ENCODE results near the gene DPPA2. TPM values are rescaled to one million over a fixed set of nuclear protein-coding genes. Genes with fewer than 3 reads are reported as not detected.

DPPA2 gene
- total RNA-seq, 5 donors from 2014 or later (not counting 1 experiment from before 2014, with no cell fraction given): not detected

DNA sequence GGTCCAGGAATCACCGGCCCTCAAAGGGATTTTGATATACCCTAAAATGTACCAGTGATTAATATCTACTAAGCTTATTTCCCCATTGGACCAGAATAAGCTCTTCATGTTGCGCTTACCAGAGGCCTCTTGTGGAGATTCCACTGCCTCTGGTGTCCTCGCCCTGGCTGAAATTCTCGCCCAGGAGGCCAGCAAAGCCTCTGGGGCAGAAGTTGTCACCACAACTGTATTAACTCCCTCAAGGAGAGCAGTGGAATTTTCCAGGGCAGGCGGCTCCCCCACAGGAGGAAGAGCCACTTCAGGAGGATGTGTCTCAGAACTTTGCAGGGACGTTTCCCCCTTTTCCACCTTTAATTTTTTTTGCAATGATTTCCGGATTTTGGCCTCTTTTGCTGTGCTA is 14.1 kb upstream of the DPPA2 start:
- H3K27ac ChIP-seq (ENCODE audit: low read length): no peak overlapping the region
- POLR2A ChIA-PET: no interaction called here
- Mint-ChIP-seq H3K9me3 (no peaks in the 10 kb centered on the region), H3K36me3 (no peaks in the 10 kb centered on the region), H3K27me3 (peaks cover 4 to 10% of the 10 kb centered on the region in 2 donors), H3K4me3 (no peak overlapping the region), H3K4me1 (peaks cover 0 to 5% (median 0%) of the 10 kb centered on the region in 3 donors), H3K27ac (no peak overlapping the region)
- DNase-seq: no peak
- 88% methylated on average over 4 of the region's 7 CpGs for WGBS (ENCODE audit: insufficient coverage)
- peaks cover 0 to 4% of the 10 kb centered on the region in 2 experiments for H3K27me3 ChIP-seq (replicated peaks in 1 of 2; ENCODE audit: control insufficient read depth in 2 of 2, extremely low read depth in 1 of 2, insufficient read depth in 2 of 2, low read length in 1 of 2)
- CTCF ChIA-PET: no interaction called here
- H3K9me3 ChIP-seq: no peaks in the 10 kb centered on the region
- no peaks in the 10 kb centered on the region for H3K4me1 ChIP-seq (ENCODE audit: control insufficient read depth in 1 of 2, extremely low read depth in 1 of 2, insufficient read depth in 2 of 2, low read length in 2 of 2)
- ATAC-seq (replicated peaks in 1 of 4): no peak
- no peaks in the 10 kb centered on the region for H3K36me3 ChIP-seq (ENCODE audit: control insufficient read depth in 2 of 2, extremely low read depth in 1 of 2, insufficient read depth in 1 of 2, low read length in 1 of 2)
- H3K4me3 ChIP-seq (ENCODE audit: control insufficient read depth in 1 of 2, extremely low read depth in 1 of 2, low read length in 1 of 2): no peak overlapping the region

DNA sequence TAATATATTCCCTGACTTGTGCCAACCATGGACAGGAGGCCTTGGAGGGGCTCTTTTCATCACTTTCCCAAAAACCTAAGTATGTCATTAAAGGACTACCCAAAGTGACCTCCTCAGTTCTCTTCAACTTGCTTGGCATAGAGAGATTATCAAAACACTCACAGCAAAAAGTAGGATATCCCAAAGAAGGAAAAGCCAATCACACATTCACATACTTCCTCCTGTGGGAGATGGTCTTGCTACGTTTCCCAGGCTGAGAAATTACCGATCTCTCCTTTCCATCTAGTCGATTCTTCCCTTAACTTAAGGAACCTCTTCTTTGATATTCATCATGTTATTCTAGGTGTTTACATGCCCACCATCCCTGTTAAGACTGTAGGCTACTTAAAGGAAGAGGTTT is 11.9 kb upstream of the DPPA2 start:
- Mint-ChIP-seq H3K9me3 (no peaks in the 10 kb centered on the region), H3K4me1 (no peaks in the 10 kb centered on the region), H3K36me3 (no peaks in the 10 kb centered on the region), H3K27me3 (peaks cover 0 to 1% of the 10 kb centered on the region in 2 donors), H3K27ac (no peak overlapping the region), H3K4me3 (no peak overlapping the region)
- ATAC-seq (replicated peaks in 1 of 4) (no peak), DNase-seq (no peak)
- H3K9me3 ChIP-seq: no peaks in the 10 kb centered on the region
- ChIA-PET CTCF (no interaction called here), POLR2A (no interaction called here)
- no peaks in the 10 kb centered on the region for H3K36me3 ChIP-seq (ENCODE audit: control insufficient read depth in 2 of 2, extremely low read depth in 1 of 2, insufficient read depth in 1 of 2, low read length in 1 of 2)
- no peaks in the 10 kb centered on the region for H3K4me1 ChIP-seq (ENCODE audit: control insufficient read depth in 1 of 2, extremely low read depth in 1 of 2, insufficient read depth in 2 of 2, low read length in 2 of 2)
- no peak overlapping the region for H3K4me3 ChIP-seq (ENCODE audit: control insufficient read depth in 1 of 2, extremely low read depth in 1 of 2, low read length in 1 of 2)
- peaks cover 0 to 5% of the 10 kb centered on the region in 2 experiments for H3K27me3 ChIP-seq (replicated peaks in 1 of 2; ENCODE audit: control insufficient read depth in 2 of 2, extremely low read depth in 1 of 2, insufficient read depth in 2 of 2, low read length in 1 of 2)
- WGBS (ENCODE audit: insufficient coverage): no CpG with 5 or more reads among the region's 3 CpGs
- H3K27ac ChIP-seq (ENCODE audit: low read length): no peak overlapping the region

GRCh38 chr3:109325657-109326056 is 9.3 kb upstream of the DPPA2 start:
- H3K9me3 Mint-ChIP-seq: no peaks in the 10 kb centered on the region
- H3K9me3 ChIP-seq: no peaks in the 10 kb centered on the region
- WGBS (ENCODE audit: insufficient coverage): no CpG with 5 or more reads among the region's 3 CpGs
- CTCF ChIA-PET: interaction anchor here in 1 of 2 donors (0.6 kb wide), 2 partner anchors 130 to 803 kb away, joined by 3 to 4 read pairs; no protein-coding TSS in a partner anchor
- peaks cover 0 to 3% of the 10 kb centered on the region in 2 experiments for H3K27me3 ChIP-seq (replicated peaks in 1 of 2; ENCODE audit: control insufficient read depth in 2 of 2, extremely low read depth in 1 of 2, insufficient read depth in 2 of 2, low read length in 1 of 2)
- H3K4me1 Mint-ChIP-seq: no peaks in the 10 kb centered on the region
- H3K27me3 Mint-ChIP-seq: peaks cover 0 to 1% of the 10 kb centered on the region in 2 donors
- no peaks in the 10 kb centered on the region for H3K36me3 ChIP-seq (ENCODE audit: control insufficient read depth in 2 of 2, extremely low read depth in 1 of 2, insufficient read depth in 1 of 2, low read length in 1 of 2)
- H3K4me3 ChIP-seq (ENCODE audit: control insufficient read depth in 1 of 2, extremely low read depth in 1 of 2, low read length in 1 of 2): no peak overlapping the region
- H3K4me1 ChIP-seq (ENCODE audit: control insufficient read depth in 1 of 2, extremely low read depth in 1 of 2, insufficient read depth in 2 of 2, low read length in 2 of 2): no peaks in the 10 kb centered on the region
- POLR2A ChIA-PET: no interaction called here
- no peaks in the 10 kb centered on the region for H3K36me3 Mint-ChIP-seq
- H3K4me3 Mint-ChIP-seq: no peak overlapping the region
- DNase-seq: no peak
- no peak for ATAC-seq (replicated peaks in 1 of 4)
- H3K27ac Mint-ChIP-seq: no peak overlapping the region
- no peak overlapping the region for H3K27ac ChIP-seq (ENCODE audit: low read length)

- Histone ChIP-seq H3K4me1 (ENCODE audit: control insufficient read depth in 1 of 2, extremely low read depth in 1 of 2, insufficient read depth in 2 of 2, low read length in 2 of 2) (no peaks in the 10 kb centered on the region), H3K9me3 (no peaks in the 10 kb centered on the region), H3K36me3 (ENCODE audit: control insufficient read depth in 2 of 2, extremely low read depth in 1 of 2, insufficient read depth in 1 of 2, low read length in 1 of 2) (no peaks in the 10 kb centered on the region), H3K27ac (ENCODE audit: low read length) (no peak overlapping the region), H3K4me3 (ENCODE audit: control insufficient read depth in 1 of 2, extremely low read depth in 1 of 2, low read length in 1 of 2) (no peak overlapping the region), H3K27me3 (replicated peaks in 1 of 2; ENCODE audit: control insufficient read depth in 2 of 2, extremely low read depth in 1 of 2, insufficient read depth in 2 of 2, low read length in 1 of 2) (peaks cover 0 to 3% of the 10 kb centered on the region in 2 experiments)
- ChIA-PET CTCF (interaction anchor here in 1 of 2 donors (0.6 kb wide), 1 partner anchor 98 kb away, joined by 3 read pairs; no protein-coding TSS in a partner anchor), POLR2A (no interaction called here)
- Mint-ChIP-seq H3K27me3 (peaks cover 0 to 1% of the 10 kb centered on the region in 2 donors), H3K4me1 (no peaks in the 10 kb centered on the region), H3K27ac (no peak overlapping the region), H3K9me3 (no peaks in the 10 kb centered on the region), H3K4me3 (no peak overlapping the region), H3K36me3 (no peaks in the 10 kb centered on the region)
- WGBS (ENCODE audit: insufficient coverage): 90% methylated on average over 2 of the region's 5 CpGs
- DNase-seq (no peak), ATAC-seq (replicated peaks in 1 of 4) (no peak)
Observed at GRCh38 chr3:109325109-109325508, 8.8 kb upstream of the DPPA2 start.

- no peak for ATAC-seq (replicated peaks in 1 of 4)
Observed at GRCh38 chr3:109313061-109313460, 3.3 kb downstream of the DPPA2 start.

GRCh38 chr3:109297496-109297895 is 18.8 kb downstream of the DPPA2 start:
- no peaks in the 10 kb centered on the region for H3K4me1 Mint-ChIP-seq
- H3K9me3 ChIP-seq: no peaks in the 10 kb centered on the region
- POLR2A ChIA-PET: interaction anchor here in 1 of 2 donors (0.6 kb wide), 1 partner anchor 43 kb away, joined by 9 read pairs; no protein-coding TSS in a partner anchor
- DNase-seq (no peak), ATAC-seq (replicated peaks in 1 of 4) (no peak)
- CTCF ChIA-PET: interaction anchor here in 1 of 2 donors (0.7 kb wide), 1 partner anchor 14 kb away, joined by 4 read pairs; no protein-coding TSS in a partner anchor
- no peak overlapping the region for H3K27ac ChIP-seq (ENCODE audit: low read length)
- no peaks in the 10 kb centered on the region for H3K27me3 Mint-ChIP-seq
- H3K27ac Mint-ChIP-seq: no peak overlapping the region
- no peak overlapping the region for H3K4me3 ChIP-seq (ENCODE audit: control insufficient read depth in 1 of 2, extremely low read depth in 1 of 2, low read length in 1 of 2)
- WGBS (ENCODE audit: insufficient coverage): 92% methylated on average over 2 of the region's 2 CpGs
- H3K36me3 ChIP-seq (ENCODE audit: control insufficient read depth in 2 of 2, extremely low read depth in 1 of 2, insufficient read depth in 1 of 2, low read length in 1 of 2): no peaks in the 10 kb centered on the region
- H3K9me3 Mint-ChIP-seq: no peaks in the 10 kb centered on the region
- H3K4me1 ChIP-seq (ENCODE audit: control insufficient read depth in 1 of 2, extremely low read depth in 1 of 2, insufficient read depth in 2 of 2, low read length in 2 of 2): no peaks in the 10 kb centered on the region
- no peaks in the 10 kb centered on the region for H3K27me3 ChIP-seq (replicated peaks in 1 of 2; ENCODE audit: control insufficient read depth in 2 of 2, extremely low read depth in 1 of 2, insufficient read depth in 2 of 2, low read length in 1 of 2)
- no peak overlapping the region for H3K4me3 Mint-ChIP-seq
- H3K36me3 Mint-ChIP-seq: no peaks in the 10 kb centered on the region

More at GRCh38 chr3:109313061-109313460, 3.3 kb downstream of the DPPA2 start:
- ChIA-PET POLR2A (no interaction called here), CTCF (no interaction called here)
- H3K27me3 Mint-ChIP-seq: no peaks in the 10 kb centered on the region
- no peaks in the 10 kb centered on the region for H3K36me3 Mint-ChIP-seq
- no peak overlapping the region for H3K27ac Mint-ChIP-seq
- no peaks in the 10 kb centered on the region for H3K4me1 Mint-ChIP-seq
- no peaks in the 10 kb centered on the region for H3K27me3 ChIP-seq (replicated peaks in 1 of 2; ENCODE audit: control insufficient read depth in 2 of 2, extremely low read depth in 1 of 2, insufficient read depth in 2 of 2, low read length in 1 of 2)
- peaks cover 0 to 3% (median 0%) of the 10 kb centered on the region in 3 donors for H3K9me3 Mint-ChIP-seq
- no peak overlapping the region for H3K4me3 ChIP-seq (ENCODE audit: control insufficient read depth in 1 of 2, extremely low read depth in 1 of 2, low read length in 1 of 2)
- WGBS (ENCODE audit: insufficient coverage): no CpG with 5 or more reads among the region's 1 CpG
- H3K9me3 ChIP-seq: no peaks in the 10 kb centered on the region
- H3K36me3 ChIP-seq (ENCODE audit: control insufficient read depth in 2 of 2, extremely low read depth in 1 of 2, insufficient read depth in 1 of 2, low read length in 1 of 2): no peaks in the 10 kb centered on the region
- H3K4me1 ChIP-seq (ENCODE audit: control insufficient read depth in 1 of 2, extremely low read depth in 1 of 2, insufficient read depth in 2 of 2, low read length in 2 of 2): no peaks in the 10 kb centered on the region
- no peak for DNase-seq
- H3K4me3 Mint-ChIP-seq: no peak overlapping the region
- no peak overlapping the region for H3K27ac ChIP-seq (ENCODE audit: low read length)

DNA sequence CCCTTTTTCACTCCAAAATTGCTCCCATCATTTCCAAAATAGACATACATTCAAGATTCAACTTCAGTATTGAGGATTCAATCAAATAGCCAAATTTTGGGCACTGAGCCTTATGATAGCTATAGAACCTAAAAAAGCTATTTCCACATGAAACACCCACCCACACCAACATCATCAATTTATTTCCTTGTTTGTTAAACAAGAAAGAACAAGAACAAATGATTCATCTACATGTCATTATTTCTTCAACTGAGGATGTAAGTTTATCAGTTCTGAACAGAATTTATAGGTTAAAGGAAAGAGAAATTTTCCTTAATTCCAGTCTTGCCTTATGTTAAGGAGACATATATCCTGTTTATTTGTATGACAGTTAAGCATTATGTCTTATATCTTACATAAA is 32.2 kb downstream of the DPPA2 start:
- POLR2A ChIA-PET: no interaction called here
- H3K4me3 ChIP-seq (ENCODE audit: control insufficient read depth in 1 of 2, extremely low read depth in 1 of 2, low read length in 1 of 2): no peak overlapping the region
- Mint-ChIP-seq H3K27me3 (no peaks in the 10 kb centered on the region), H3K4me1 (no peaks in the 10 kb centered on the region), H3K36me3 (no peaks in the 10 kb centered on the region), H3K4me3 (no peak overlapping the region), H3K27ac (no peak overlapping the region), H3K9me3 (no peaks in the 10 kb centered on the region)
- CTCF ChIA-PET: interaction anchor here in 1 of 2 donors (1.1 kb wide), 1 partner anchor 11 kb away, joined by 3 read pairs; no protein-coding TSS in a partner anchor
- no peaks in the 10 kb centered on the region for H3K4me1 ChIP-seq (ENCODE audit: control insufficient read depth in 1 of 2, extremely low read depth in 1 of 2, insufficient read depth in 2 of 2, low read length in 2 of 2)
- H3K36me3 ChIP-seq (ENCODE audit: control insufficient read depth in 2 of 2, extremely low read depth in 1 of 2, insufficient read depth in 1 of 2, low read length in 1 of 2): no peaks in the 10 kb centered on the region
- no peaks in the 10 kb centered on the region for H3K27me3 ChIP-seq (replicated peaks in 1 of 2; ENCODE audit: control insufficient read depth in 2 of 2, extremely low read depth in 1 of 2, insufficient read depth in 2 of 2, low read length in 1 of 2)
- H3K27ac ChIP-seq (ENCODE audit: low read length): no peak overlapping the region
- ATAC-seq (replicated peaks in 1 of 4) (no peak), DNase-seq (no peak)
- H3K9me3 ChIP-seq: no peaks in the 10 kb centered on the region
